IMR-90 (cell line): ENCODE results near the gene RNF217. TPM values are rescaled to one million over a fixed set of nuclear protein-coding genes. Genes with fewer than 3 reads are reported as not detected.

Experiments used
- ATAC-seq: fragments of 200-7000 bp; cut with Tn5 transposase; 2 replicates; pipeline ENCODE4 v1.9.1; 2020; ENCODE audit warnings: low read depth, mild to moderate bottlenecking, moderate library complexity
- BruUV-seq: library from RNA; stranded (reverse); fragments of 400-500 nt; replicated peaks from 2 replicates; lab custom pipeline; 2021; lab: Mats Ljungman, UMichigan
- CTCF ChIA-PET: fragments of 300-600 bp; formaldehyde crosslinking; extraction: SDS; loops from one replicate; lab custom pipeline; 2021; ENCODE audit warnings: antibody characterized with exemption; lab: Yijun Ruan, JAX
- POLR2A ChIA-PET: fragments of 300-600 bp; sonication (Branson Sonifier 250); formaldehyde crosslinking; loops from one replicate; lab custom pipeline; 2022; ENCODE audit warnings: antibody characterized with exemption; ENCODE audit not compliant: unreplicated experiment; lab: Charles Lee
- DNase-seq: peaks from one replicate; pipeline ENCODE4 v3.0.0; 2013
- H2AFZ ChIP-seq: replicated peaks from 2 replicates; pipeline ENCODE3; 2013; ENCODE audit warnings: low read length, mild to moderate bottlenecking; ENCODE audit not compliant: poor library complexity
- H2AK5ac ChIP-seq: 2 replicates; pipeline ENCODE4 v1.6.1; 2013; ENCODE audit warnings: low read depth, low read length, inconsistent platforms
- H2AK9ac ChIP-seq: replicated peaks from 2 replicates; pipeline ENCODE3; 2013; ENCODE audit warnings: mild to moderate bottlenecking, low read depth, low read length, moderate library complexity; ENCODE audit not compliant: poor library complexity
- H2BK120ac ChIP-seq: 2 replicates; pipeline ENCODE4 v1.6.1; 2013; ENCODE audit warnings: low read depth, low read length, inconsistent platforms
- H2BK15ac ChIP-seq: 3 replicates; pipeline ENCODE4 v1.6.1; 2013; ENCODE audit warnings: low read depth, low read length, inconsistent platforms
- H2BK20ac ChIP-seq: 2 replicates; pipeline ENCODE4 v1.6.1; 2013; ENCODE audit warnings: low read depth, mild to moderate bottlenecking, inconsistent platforms, low read length, moderate library complexity
- H2BK5ac ChIP-seq: 2 replicates; pipeline ENCODE4 v1.6.1; 2013; ENCODE audit warnings: mild to moderate bottlenecking, low read depth, low read length, inconsistent platforms; ENCODE audit not compliant: poor library complexity, severe bottlenecking
- H3K14ac ChIP-seq: replicated peaks from 2 replicates; pipeline ENCODE4 v1.6.1; 2013; ENCODE audit warnings: low read depth, low read length, inconsistent platforms
- H3K18ac ChIP-seq: 2 replicates; pipeline ENCODE4 v1.6.1; 2013; ENCODE audit warnings: low read depth, low read length, control low read depth
- H3K23ac ChIP-seq: 2 replicates; pipeline ENCODE4 v1.6.1; 2013; ENCODE audit warnings: low read depth, low read length, inconsistent platforms
- H3K27ac ChIP-seq: 2 replicates; pipeline ENCODE4 v1.5.1; 2013; ENCODE audit warnings: mild to moderate bottlenecking, control low read depth, low read length; ENCODE audit not compliant: insufficient read depth
- H3K27me3 ChIP-seq: 2 replicates; pipeline ENCODE4 v1.6.1; 2013; ENCODE audit warnings: low read length; ENCODE audit not compliant: control insufficient read depth, insufficient read depth
- H3K36me3 ChIP-seq: 2 replicates; pipeline ENCODE4 v1.6.1; 2013; ENCODE audit warnings: low read length, mixed read lengths; ENCODE audit not compliant: control insufficient read depth, insufficient read depth
- H3K4ac ChIP-seq: 2 replicates; pipeline ENCODE4 v1.6.1; 2013; ENCODE audit warnings: low read depth, low read length, inconsistent platforms
- H3K4me1 ChIP-seq: 2 replicates; pipeline ENCODE4 v1.6.1; 2013; ENCODE audit warnings: low read length, mixed read lengths; ENCODE audit not compliant: control insufficient read depth, insufficient read depth
- H3K4me2 ChIP-seq: 2 replicates; pipeline ENCODE4 v1.6.1; 2013; ENCODE audit warnings: low read depth, mild to moderate bottlenecking, control low read depth, low read length, moderate library complexity
- H3K4me3 ChIP-seq: 2 replicates; pipeline ENCODE4 v1.5.1; 2013; ENCODE audit warnings: low read depth, mild to moderate bottlenecking, control low read depth, low read length, moderate library complexity; ENCODE audit not compliant: insufficient read depth
- H3K56ac ChIP-seq: 2 replicates; pipeline ENCODE4 v1.6.1; 2013; ENCODE audit warnings: low read length, inconsistent platforms; ENCODE audit not compliant: insufficient read depth; ENCODE audit errors: extremely low read depth
- H3K79me1 ChIP-seq, 2 experiments: 2 replicates each; pipeline ENCODE4 v1.6.1; 2013; ENCODE audit warnings: low read length in 2 of 2, inconsistent platforms in 1 of 2, low read depth in 1 of 2
- H3K9ac ChIP-seq: 2 replicates; pipeline ENCODE4 v1.6.1; 2013; ENCODE audit warnings: low read depth, low read length, control low read depth
- H3K9me1 ChIP-seq: 2 replicates; pipeline ENCODE4 v1.6.1; 2013; ENCODE audit warnings: low read length, inconsistent platforms; ENCODE audit not compliant: insufficient read depth
- H3K9me3 ChIP-seq: 2 replicates; pipeline ENCODE4 v1.6.1; 2013; ENCODE audit warnings: low read length; ENCODE audit not compliant: control insufficient read depth, insufficient read depth
- H4K20me1 ChIP-seq: 2 replicates; pipeline ENCODE4 v1.6.1; 2013; ENCODE audit warnings: low read length, inconsistent platforms; ENCODE audit not compliant: insufficient read depth
- H4K5ac ChIP-seq: 2 replicates; pipeline ENCODE4 v1.6.1; 2013; ENCODE audit warnings: mild to moderate bottlenecking, low read depth, low read length, control low read depth
- H4K8ac ChIP-seq, 2 experiments: 2 replicates each; pipeline ENCODE4 v1.6.1; 2013; ENCODE audit warnings: low read depth in 2 of 2, low read length in 2 of 2, control low read depth in 1 of 2, inconsistent platforms in 1 of 2
- H4K91ac ChIP-seq: 2 replicates; pipeline ENCODE4 v1.6.1; 2013; ENCODE audit warnings: low read depth, low read length, inconsistent platforms; ENCODE audit not compliant: insufficient read depth
- CEBPB ChIP-seq: IDR thresholded peaks from 2 replicates; pipeline ENCODE4 v1.6.1; 2012; ENCODE audit warnings: low read depth, low read length, improper control_type of control experiment
- MAFK ChIP-seq: IDR thresholded peaks from 2 replicates; pipeline ENCODE4 v1.6.1; 2012; ENCODE audit warnings: low read depth, low read length, improper control_type of control experiment
- WGBS, 2 experiments: methylation state at CpG; one replicate each; pipeline versions ENCODE4 v1.1.5 to v1.1.7; 2013; ENCODE audit warnings: missing lambda C conversion rate in 2 of 2; ENCODE audit not compliant: insufficient read length in 1 of 2; ENCODE audit errors: extremely low coverage in 2 of 2; 5-methylcytosine and 5-hydroxymethylcytosine counted together
- dilution Hi-C: fragments of 300-500 bp; cut with HindIII; formaldehyde crosslinking; loops from one replicate; pipeline ENCODE4 v1.14.3; 2018; ENCODE audit warnings: low sequenced_read_pairs; ENCODE audit not compliant: unreplicated experiment
- in situ Hi-C: fragments of 300-500 bp; cut with MboI; formaldehyde crosslinking; loops from 3 replicates; pipeline ENCODE4 v1.14.3; 2019; ENCODE audit warnings: low sequenced_read_pairs, inconsistent platforms, mixed read lengths
- intact Hi-C: fragments of 100-400 bp; cut with micrococcal nuclease; formaldehyde crosslinking; loops from 2 replicates; pipeline ENCODE4 v1.10.0; 2022
- polyA plus RNA-seq, 3 experiments: library from polyadenylated mRNA; depleted of rRNA; stranded (reverse); fragments of >200 nt; gene quantifications; 2 replicates each; pipeline ENCODE4 v1.2.3, GENCODE V29; 2012; ENCODE audit warnings: low replicate concordance in 1 of 3
- total RNA-seq: library from RNA; depleted of rRNA; stranded (reverse); fragments of >200 nt; gene quantifications from 2 replicates; pipeline ENCODE4 v1.2.3, GENCODE V29; 2012

Gene RNF217
- total and polyA plus RNA-seq, 2 of the 4 experiments (the other 2 are of a cell fraction), result 11.7 to 20.4 TPM

- no peaks in the 10 kb centered on the region for H3K36me3 ChIP-seq
- H3K9me3 ChIP-seq, result no peaks in the 10 kb centered on the region
- H2BK5ac ChIP-seq, result peak overlapping the region; percentile 92
- H3K56ac ChIP-seq, result peak overlapping the region; percentile 89
- H3K18ac ChIP-seq, result peak overlapping the region; percentile 99
- ChIA-PET CTCF (interaction anchor here (0.5 to 1.0 kb wide), 3 partner anchors 15 to 45 kb away, joined by 3 to 4 read pairs (median 3); no protein-coding TSS in a partner anchor), POLR2A (interaction anchor here (0.5 kb wide), 1 partner anchor 12 kb away, joined by 3 read pairs; no protein-coding TSS in a partner anchor)
- H2AK5ac ChIP-seq, result peak overlapping the region; percentile 91
- peak overlapping the region; percentile 97 for H4K91ac ChIP-seq
- no TSS peak for BruUV-seq
- no peak overlapping the region for H2AK9ac ChIP-seq
- H3K27ac ChIP-seq, result peak overlapping the region; percentile 100
- H3K9ac ChIP-seq, result peak overlapping the region; percentile 71; the same call in 1 of the 2 replicates
- in situ Hi-C loops (no loop called here), dilution Hi-C loops (no loop called here), intact Hi-C loops (loop anchor here (2.0 kb wide), 1 partner anchor 49 kb away; no protein-coding TSS in a partner anchor)
- H2BK15ac ChIP-seq, result peak overlapping the region; percentile 98
- peaks cover 4% of the 10 kb centered on the region for H3K9me1 ChIP-seq
- H3K4me3 ChIP-seq, result no peak overlapping the region
- TF ChIP-seq MAFK (no peak), CEBPB (peak; percentile 100)
- H4K5ac ChIP-seq, result peak overlapping the region; percentile 100
- DNase-seq, result peak; percentile 89
- peak overlapping the region; percentile 91 for H2BK120ac ChIP-seq
- H4K20me1 ChIP-seq, result no peaks in the 10 kb centered on the region
- no CpG with 5 or more reads among the region's 2 CpGs for WGBS, 2 experiments
- peaks cover 17% of the 10 kb centered on the region for H3K4me1 ChIP-seq
- H3K79me1 ChIP-seq, result peaks cover 20 to 45% of the 10 kb centered on the region in 2 experiments
- H3K4me2 ChIP-seq, result peak overlapping the region; percentile 46; the same call in 1 of the 2 replicates
- peak overlapping the region; percentile 91; the same call in 1 of the 2 replicates for H3K4ac ChIP-seq
- peak overlapping the region; percentile 88 for H3K14ac ChIP-seq
- no peaks in the 10 kb centered on the region for H3K27me3 ChIP-seq
- H2AFZ ChIP-seq, result no peak overlapping the region
- peak overlapping the region; percentile 81 for H3K23ac ChIP-seq
- H2BK20ac ChIP-seq, result peak overlapping the region; percentile 84
- peak; percentile 76 for ATAC-seq
- peak overlapping the region; percentile 96 to 97 for H4K8ac ChIP-seq
Observed at GRCh38 chr6:125013938-125014660, 51.9 kb downstream of the RNF217 start.
